HG02840 (cell line): ENCODE measurements around the gene KLHL18.
A peak's percentile ranks its signal among the peaks of the same experiment; 100 is the strongest.
"Not testable (repeated sequence)": the region's sequence is repeated elsewhere in the genome, so short reads cannot be mapped to it uniquely, and the experiment has no call there.

Experiments used
- ATAC-seq: cut with Tn5 transposase; IDR thresholded peaks from one replicate; pipeline ENCODE4 v1.9.1; 2021; ENCODE audit warnings: mild to moderate bottlenecking, moderate library complexity, moderate number of reproducible peaks; ENCODE audit not compliant: unreplicated experiment, low FRiP score

Gene KLHL18

GRCh38 chr3:47282424-47283192, at the start of gene KLHL18, which contains the start of gene KIF9:
KLHL18 (plus strand) TSS chr3:47282944; CDS start chr3:47282966, 22 bp downstream.
KIF9 (minus strand) TSS chr3:47282799; CDS start chr3:47277374, 5,425 bp downstream.
- ATAC-seq, result peak; percentile 86

GRCh38 chr3:47238017-47238416, 44.7 kb upstream of the KLHL18 start:
- ATAC-seq, result no peak

GRCh38 chr3:47239929-47240328, 42.8 kb upstream of the KLHL18 start:
- no peak for ATAC-seq

GRCh38 chr3:47243419-47244147, 39.2 kb upstream of the KLHL18 start:
- ATAC-seq, result no peak

- no peak for ATAC-seq
Observed at GRCh38 chr3:47244531-47245100, 38.1 kb upstream of the KLHL18 start.

- ATAC-seq, result no peak
Observed at GRCh38 chr3:47245271-47245670, 37.5 kb upstream of the KLHL18 start.

- no peak for ATAC-seq
Observed at GRCh38 chr3:47247131-47248064, 35.3 kb upstream of the KLHL18 start.

GRCh38 chr3:47250309-47251060, 32.3 kb upstream of the KLHL18 start:
- no peak for ATAC-seq

GRCh38 chr3:47251085-47251484, 31.7 kb upstream of the KLHL18 start:
- not testable (repeated sequence) for ATAC-seq

GRCh38 chr3:47251689-47252088, 31.1 kb upstream of the KLHL18 start:
- no peak for ATAC-seq

GRCh38 chr3:47256331-47256730, 26.4 kb upstream of the KLHL18 start:
- ATAC-seq, result not testable (repeated sequence)

GRCh38 chr3:47259114-47259513, 23.6 kb upstream of the KLHL18 start:
- ATAC-seq, result no peak

- ATAC-seq, result no peak
Observed at GRCh38 chr3:47260605-47261004, 22.1 kb upstream of the KLHL18 start.

GRCh38 chr3:47261301-47261700, 21.4 kb upstream of the KLHL18 start:
- no peak for ATAC-seq

GRCh38 chr3:47265008-47265407, 17.7 kb upstream of the KLHL18 start:
- no peak for ATAC-seq

GRCh38 chr3:47265725-47266428, 16.9 kb upstream of the KLHL18 start:
- no peak for ATAC-seq

- no peak for ATAC-seq
Observed at GRCh38 chr3:47266709-47267489, 15.8 kb upstream of the KLHL18 start.

- ATAC-seq, result no peak
Observed at GRCh38 chr3:47267490-47267824, 15.3 kb upstream of the KLHL18 start.
